Stimulated activated CD8-positive, alpha-beta memory T cell treated with anti-CD3 and anti-CD28 coated beads, Interleukin-4, amount 100 ng/mL, for 1 hour (primary cell): Measurements from ENCODE around the gene USP33.
"Not testable (repeated sequence)": the region's sequence is repeated elsewhere in the genome, so short reads cannot be mapped to it uniquely, and the experiment has no call there.

Experiments used
- DNase-seq, 2 donors: peaks; one replicate each; pipeline ENCODE4 v3.0.0-alpha.2; 2020; ENCODE audit warnings: low read depth in 2 of 2, low spot score in 1 of 2

USP33 gene

DNA sequence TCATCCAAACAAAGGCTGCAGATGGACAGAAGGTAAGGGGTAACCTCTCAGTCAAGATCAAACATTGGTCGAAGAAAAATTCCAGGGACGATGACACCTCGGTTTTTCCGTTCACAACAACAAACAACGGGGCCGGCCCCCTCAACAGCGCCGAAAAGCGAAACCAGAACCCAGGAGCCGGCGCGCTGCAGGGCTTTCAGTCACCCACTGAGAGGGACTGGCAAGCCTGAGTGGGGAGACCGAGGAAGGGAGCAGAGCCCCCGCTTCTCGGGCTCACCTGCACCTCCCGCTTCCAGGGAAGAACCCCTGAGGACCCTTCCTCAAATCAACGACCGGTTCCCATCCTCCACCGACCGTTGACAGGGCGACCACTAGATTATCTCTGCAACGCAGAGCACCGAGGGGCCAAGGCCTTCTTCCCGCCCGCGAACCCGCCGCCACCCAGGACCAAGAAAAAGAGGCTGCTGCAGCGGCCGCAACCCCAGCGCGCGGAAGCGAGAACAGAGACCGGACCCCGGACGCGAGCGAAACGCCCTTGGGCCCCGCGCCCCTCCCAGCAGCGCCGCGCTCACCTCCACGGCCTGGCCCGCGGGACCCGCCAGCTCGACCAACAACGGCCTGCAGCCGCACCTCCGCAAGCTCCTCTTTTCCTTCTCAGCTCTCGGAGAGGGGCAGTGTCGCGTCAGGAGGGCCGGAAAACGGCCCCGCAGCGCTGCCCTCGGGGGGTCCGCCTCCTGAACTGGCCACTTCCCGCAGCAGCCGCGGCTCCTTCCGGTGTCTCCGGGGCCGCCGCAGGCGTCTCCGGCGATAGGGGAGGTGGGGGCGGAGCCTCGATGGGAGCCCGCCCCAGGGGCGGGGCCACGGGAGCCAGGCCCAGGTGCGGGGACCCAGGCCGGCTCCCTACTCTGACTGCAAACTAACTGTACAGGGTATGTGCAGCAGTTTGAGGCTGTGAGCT lies at the start of gene USP33:
Gene USP33, minus strand, starts transcription at position 782 of the 958 bp plus-strand sequence. CDS start 18,155 bp downstream, outside the sequence.
- peak; percentile 79 to 83 for DNase-seq

- no peak for DNase-seq
These were observed 43.7 kb upstream of the USP33 start for GRCh38 chr1:77803371-77803770.

DNA sequence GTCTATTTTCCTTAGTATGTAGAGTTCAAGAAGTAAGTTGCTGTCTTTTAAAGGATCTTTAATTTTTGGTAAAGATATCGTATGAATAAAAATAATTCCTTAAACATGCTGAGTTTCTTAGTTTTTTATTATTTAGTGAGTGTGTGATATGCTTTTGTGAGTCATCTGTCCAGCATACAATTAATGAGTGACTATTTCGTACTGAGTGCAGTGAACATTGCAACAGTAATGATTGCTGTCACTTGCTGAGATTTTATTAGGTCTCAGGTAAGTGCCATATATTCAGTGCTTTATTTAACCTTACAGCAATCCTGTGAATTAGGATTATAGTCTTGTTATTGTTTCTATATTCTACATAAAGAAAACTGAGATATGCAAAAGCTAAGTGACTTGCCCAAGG lies 42.4 kb upstream of the USP33 start:
- no peak for DNase-seq

- DNase-seq = no peak
These were observed 38.3 kb upstream of the USP33 start for GRCh38 chr1:77797991-77798390.

DNA sequence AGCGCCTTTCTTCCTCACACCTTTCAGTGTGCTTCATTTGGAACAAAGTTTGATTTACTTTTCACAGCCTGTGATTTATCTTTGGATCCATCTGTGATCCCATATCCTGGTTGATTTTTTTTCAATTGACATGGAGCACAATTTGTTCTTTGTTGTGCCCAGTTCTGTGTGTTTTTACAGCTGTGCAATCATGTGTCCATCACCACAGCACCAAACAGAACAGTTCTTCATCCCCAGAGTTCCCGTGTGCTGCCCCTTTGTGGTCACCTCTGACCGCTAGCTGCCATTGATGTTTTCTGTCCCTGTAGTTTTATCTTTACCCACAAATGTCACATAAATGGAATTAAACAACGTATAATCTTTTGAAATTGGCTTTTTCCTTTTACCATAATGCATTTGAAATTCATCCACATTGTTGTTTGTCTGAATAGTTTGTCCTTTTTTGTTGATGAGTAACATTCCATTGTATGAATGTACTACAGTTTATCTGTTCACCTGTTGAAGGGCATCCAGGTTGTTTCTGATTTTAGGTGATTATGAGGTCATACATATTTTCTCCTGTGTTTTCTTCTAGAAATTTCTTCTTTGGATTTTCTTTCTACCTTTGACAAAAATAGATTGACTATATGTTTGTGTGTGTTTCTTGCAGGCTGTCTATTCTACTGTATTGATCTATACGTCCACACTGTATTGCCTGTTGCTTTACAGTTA lies 37.2 kb upstream of the USP33 start:
- DNase-seq = no peak

GRCh38 chr1:77794550-77794949 lies 34.9 kb upstream of the USP33 start:
- DNase-seq = no peak

- not testable (repeated sequence) for DNase-seq
These were observed 26.6 kb upstream of the USP33 start for GRCh38 chr1:77786093-77786741.

DNA sequence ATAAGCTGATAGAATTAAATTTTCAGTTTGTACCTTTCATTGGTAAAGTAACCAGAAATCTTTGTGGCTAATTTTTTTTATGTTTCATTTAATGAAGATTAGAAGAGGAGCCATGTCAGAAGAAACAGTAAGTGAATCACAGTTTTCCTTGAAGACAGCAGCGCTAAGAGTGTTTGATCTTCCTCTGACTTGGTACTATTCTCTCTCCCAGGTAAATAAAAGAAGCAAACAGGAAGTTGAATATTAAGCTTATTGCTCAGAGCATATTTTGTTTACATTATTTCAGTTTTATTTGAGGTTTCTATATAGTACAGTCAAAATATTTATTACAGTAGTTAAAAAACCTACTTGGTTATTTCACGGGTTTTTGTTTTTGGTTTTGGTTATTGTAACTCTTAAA lies 23.5 kb upstream of the USP33 start:
- no peak for DNase-seq

GRCh38 chr1:77781683-77782082 lies 22.0 kb upstream of the USP33 start:
- DNase-seq = no peak

DNA sequence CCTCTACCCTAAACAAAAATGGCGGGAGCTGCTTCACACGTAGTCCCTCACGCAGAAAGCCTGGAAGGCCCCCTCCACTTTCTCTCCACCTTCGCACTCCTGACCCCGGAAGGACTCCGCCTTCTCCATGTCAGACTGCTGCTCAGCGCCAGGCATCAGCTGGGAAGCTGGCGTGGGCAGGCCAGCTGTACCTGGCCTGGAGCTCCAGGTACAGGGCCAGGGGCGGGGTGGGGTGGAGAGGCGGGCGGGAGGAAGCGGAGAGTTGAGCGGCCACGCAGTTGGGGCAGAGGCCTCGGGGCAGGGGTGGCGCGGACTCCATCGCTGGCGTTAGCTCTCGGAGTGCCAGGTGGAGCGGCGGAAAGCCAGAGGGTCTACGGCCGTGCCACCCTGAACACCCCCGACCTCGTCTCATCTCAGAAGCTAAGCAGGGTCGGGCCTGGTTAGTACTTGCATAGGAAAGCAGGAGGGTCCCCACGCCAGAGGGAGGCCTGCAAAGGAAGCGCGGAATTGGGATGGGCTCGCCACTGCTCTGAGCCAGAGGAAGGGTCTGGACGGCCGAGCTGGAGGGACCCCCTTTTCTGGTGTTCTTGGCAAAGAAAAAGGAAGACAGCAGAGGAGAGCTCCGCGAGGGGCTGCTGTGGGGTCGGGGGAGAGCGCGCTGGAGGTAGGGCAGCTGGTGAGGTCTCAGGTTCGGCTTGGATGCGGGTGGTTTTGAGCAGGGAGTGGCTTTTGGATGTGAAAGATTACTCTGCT lies 20.1 kb upstream of the USP33 start, which contains the start of gene MIGA1:
Gene MIGA1, plus strand, starts transcription at position 121 of the 753 bp plus-strand sequence. CDS start 3,604 bp downstream, outside the sequence.
- DNase-seq = peak; percentile 44 to 71

DNA sequence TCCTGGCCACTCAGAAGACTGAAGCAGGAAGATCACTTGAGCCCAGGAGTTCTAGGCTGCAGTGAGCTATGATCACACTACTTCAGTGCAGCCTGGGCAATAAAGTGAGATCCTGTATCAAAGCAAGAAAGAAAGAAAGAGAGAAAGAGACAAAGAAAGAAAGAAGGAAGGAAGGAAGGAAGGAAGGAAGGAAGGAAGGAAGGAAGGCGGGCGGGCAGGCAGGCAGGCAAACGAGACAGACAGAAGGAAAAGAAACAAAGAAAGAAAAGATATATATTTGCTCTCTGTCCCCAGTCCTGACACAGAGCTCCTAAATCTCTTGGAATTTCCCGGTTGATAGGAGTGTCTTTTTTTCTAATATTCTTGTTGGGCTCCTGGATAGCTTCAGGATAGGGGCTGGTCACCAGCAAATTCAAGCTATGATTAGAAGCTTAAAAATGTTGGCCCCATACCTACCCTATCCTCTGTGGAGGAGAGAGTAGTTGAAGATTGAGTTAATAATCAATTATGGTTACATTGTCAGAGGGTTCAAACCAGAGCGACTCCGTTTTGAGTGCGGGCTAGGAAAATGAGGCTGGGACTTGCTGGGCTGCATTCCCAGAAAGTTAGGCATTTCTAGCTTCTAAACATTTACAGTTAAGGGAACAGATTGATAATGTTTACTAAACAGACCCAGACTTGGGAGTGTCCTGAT lies 16.5 kb upstream of the USP33 start:
- no peak for DNase-seq

GRCh38 chr1:77768006-77768405 lies 8.4 kb upstream of the USP33 start:
- no peak for DNase-seq

- DNase-seq = no peak
These were observed 2.4 kb upstream of the USP33 start for GRCh38 chr1:77762072-77762476.

GRCh38 chr1:77757603-77758002 lies 2.0 kb downstream of the USP33 start:
- no peak for DNase-seq

- DNase-seq = no peak
These were observed 2.5 kb downstream of the USP33 start for GRCh38 chr1:77757066-77757584.

DNA sequence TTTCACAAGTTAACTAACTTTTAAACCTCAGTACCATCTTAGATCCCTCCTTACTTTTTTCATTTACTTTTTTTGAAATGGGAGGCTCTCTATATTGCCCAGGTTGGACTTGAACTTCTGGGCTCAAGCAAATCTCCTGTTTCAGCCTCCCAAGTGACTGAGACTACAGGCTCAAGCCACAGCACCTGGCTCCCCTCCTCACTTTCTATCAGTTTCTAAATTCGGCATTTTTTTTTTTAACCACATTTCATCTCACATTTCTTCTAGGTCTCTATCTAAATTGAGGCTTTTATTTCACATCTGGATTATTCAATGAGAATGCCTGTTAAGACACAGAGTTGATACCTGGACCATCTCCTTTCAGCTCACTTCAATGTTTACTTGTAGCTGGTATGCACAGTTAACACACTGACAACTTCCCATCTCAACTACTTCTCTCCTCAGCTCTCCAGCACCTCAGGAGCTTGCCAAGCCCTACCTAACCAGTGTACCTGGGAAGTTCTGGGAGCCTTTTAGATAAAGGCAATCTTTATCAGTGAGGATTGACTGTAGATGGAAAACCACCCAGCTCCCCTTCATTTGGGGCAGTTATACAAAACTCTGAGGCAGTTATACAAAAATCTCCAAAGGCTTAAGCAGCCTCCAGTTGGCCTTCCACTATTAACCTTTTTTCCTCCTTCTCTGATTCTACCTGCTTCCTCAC lies 3.4 kb downstream of the USP33 start:
- no peak for DNase-seq

- not testable (repeated sequence) for DNase-seq
These were observed 10.2 kb downstream of the USP33 start for GRCh38 chr1:77749489-77749888.

GRCh38 chr1:77744576-77744975 lies 15.1 kb downstream of the USP33 start:
- no peak for DNase-seq

- no peak for DNase-seq
These were observed 17.6 kb downstream of the USP33 start for GRCh38 chr1:77742011-77742555.
